HL-60 (cell line): ENCODE results near the gene TIAM1.

Experiments
- CTCF ChIP-seq: IDR thresholded peaks from one replicate; pipeline ENCODE4 v1.5.1; 2011; ENCODE audit warnings: low read length, control low read depth, inconsistent platforms; ENCODE audit not compliant: insufficient read depth
- POLR2AphosphoS5 ChIP-seq: IDR thresholded peaks from 2 replicates; pipeline ENCODE4 v1.6.1; 2012; ENCODE audit warnings: low read depth
- REST ChIP-seq: IDR thresholded peaks from 2 replicates; pipeline ENCODE4 v1.6.1; 2012; ENCODE audit warnings: low read depth; ENCODE audit not compliant: insufficient replicate concordance

- TF ChIP-seq POLR2AphosphoS5 = no peak
- TF ChIP-seq CTCF = no peak
- no peak for TF ChIP-seq REST
Observed at GRCh38 chr21:31336739-31337040, 7.4 kb downstream of the TIAM1 start.
